Measurements from ENCODE around the gene ORAI2. TPM values are rescaled to one million over a fixed set of nuclear protein-coding genes. Genes with fewer than 3 reads are reported as not detected.
A peak's percentile ranks its signal among the peaks of the same experiment; 100 is the strongest.

ORAI2 gene
- total and polyA plus RNA-seq, 10 of the 15 experiments (the other 5 are each of a cell fraction or from before 2014, with no cell fraction given): 5.8 to 111 (median 46.9) TPM

GRCh38 chr7:102416406-102416805 lies 17.0 kb upstream of the ORAI2 start (continued):
- TF ChIP-seq, protein P1, sequence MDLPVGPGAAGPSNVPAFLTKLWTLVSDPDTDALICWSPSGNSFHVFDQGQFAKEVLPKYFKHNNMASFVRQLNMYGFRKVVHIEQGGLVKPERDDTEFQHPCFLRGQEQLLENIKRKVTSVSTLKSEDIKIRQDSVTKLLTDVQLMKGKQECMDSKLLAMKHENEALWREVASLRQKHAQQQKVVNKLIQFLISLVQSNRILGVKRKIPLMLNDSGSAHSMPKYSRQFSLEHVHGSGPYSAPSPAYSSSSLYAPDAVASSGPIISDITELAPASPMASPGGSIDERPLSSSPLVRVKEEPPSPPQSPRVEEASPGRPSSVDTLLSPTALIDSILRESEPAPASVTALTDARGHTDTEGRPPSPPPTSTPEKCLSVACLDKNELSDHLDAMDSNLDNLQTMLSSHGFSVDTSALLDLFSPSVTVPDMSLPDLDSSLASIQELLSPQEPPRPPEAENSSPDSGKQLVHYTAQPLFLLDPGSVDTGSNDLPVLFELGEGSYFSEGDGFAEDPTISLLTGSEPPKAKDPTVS (IDR thresholded peaks at IDR 0.05; ENCODE audit: low read depth, low read length): no peak

GRCh38 chr7:102417105-102417504 lies 16.3 kb upstream of the ORAI2 start:
- no peak for FAIRE-seq
- no peaks in the 10 kb centered on the region for H3K27me3 ChIP-seq (replicated peaks in 1 of 2; ENCODE audit: control insufficient read depth in 2 of 2, insufficient read depth in 2 of 2, low read length in 1 of 2)
- H3K4me3 ChIP-seq: no peak overlapping the region
- no peak for ATAC-seq
- intact Hi-C loops (cut with micrococcal nuclease; ENCODE audit: unreplicated experiment) (no loop called here), in situ Hi-C loops (cut with MboI) (no loop called here)
- peaks cover 6% of the 10 kb centered on the region for H3K79me2 ChIP-seq (ENCODE audit: control insufficient read depth, insufficient read depth, low read length)
- H3K9ac ChIP-seq (ENCODE audit: control insufficient read depth, insufficient read depth, low read length): no peak overlapping the region
- 39% methylated on average over 3 of the region's 3 CpGs for WGBS (ENCODE audit: insufficient coverage, insufficient replicate concordance, low lambda C conversion rate, missing lambda C conversion rate)
- no peaks in the 10 kb centered on the region for H3K9me3 ChIP-seq (replicated peaks; ENCODE audit: control insufficient read depth, insufficient read depth, low read length)
- no peaks in the 10 kb centered on the region for H4K20me1 ChIP-seq (ENCODE audit: control insufficient read depth, insufficient read depth)
- POLR2A ChIA-PET: interaction anchor here (0.7 to 4.9 kb wide), 4 partner anchors 9 to 1889 kb away, joined by 3 to 48 read pairs (median 4); no protein-coding TSS in a partner anchor
- no peak for TF ChIP-seq ELK1 (IDR thresholded peaks at IDR 0.05; ENCODE audit: low read depth, low read length)
- TF ChIP-seq CEBPB (IDR thresholded peaks at IDR 0.05; ENCODE audit: borderline replicate concordance in 1 of 2, low read depth in 2 of 2, low read length in 2 of 2): no peak
- no peak for TF ChIP-seq BCL3 (IDR thresholded peaks at IDR 0.05; ENCODE audit: borderline replicate concordance, insufficient read depth, low read depth, low read length, poor library complexity, severe bottlenecking)
- TF ChIP-seq RUNX3 (IDR thresholded peaks at IDR 0.05; ENCODE audit: low read length): peak; percentile 57; the same call in 1 of the 2 replicates
- SMC1A ChIA-PET (ENCODE audit: uncharacterized antibody, unreplicated experiment): interaction anchor here (0.8 to 3.9 kb wide), 6 partner anchors 9 to 49 kb away, joined by 3 to 46 read pairs (median 8); no protein-coding TSS in a partner anchor
- H2AFZ ChIP-seq (ENCODE audit: control insufficient read depth, low read depth, low read length): no peak overlapping the region
- BruUV-seq (replicated peaks): no TSS peak
- peaks cover 7 to 18% of the 10 kb centered on the region in 2 experiments; a peak in 3 of 4 replicates for H3K36me3 ChIP-seq (ENCODE audit: control insufficient read depth in 2 of 2, insufficient read depth in 2 of 2, low read length in 1 of 2)
- H3K27ac ChIP-seq (ENCODE audit: control insufficient read depth, insufficient read depth): no peak overlapping the region
- CTCF ChIA-PET: interaction anchor here (1.0 to 3.5 kb wide), 3 partner anchors 8 to 50 kb away, joined by 3 to 18 read pairs (median 5); no protein-coding TSS in a partner anchor
- RAD21 ChIA-PET (ENCODE audit: unreplicated experiment): interaction anchor here (0.8 to 1.3 kb wide), 4 partner anchors 10 to 126 kb away, joined by 3 to 4 read pairs (median 4); no protein-coding TSS in a partner anchor
- H3K4me2 ChIP-seq (ENCODE audit: control insufficient read depth, insufficient read depth): no peak overlapping the region
- H3K4me1 ChIP-seq (ENCODE audit: control insufficient read depth, insufficient read depth, low read length): peaks cover 38% of the 10 kb centered on the region
- DNase-seq (ENCODE audit: low read depth, low spot score): no peak

Measured in GM12878 (cell line).